ENCODE data around the gene ASH1L.

The ASH1L gene

DNA sequence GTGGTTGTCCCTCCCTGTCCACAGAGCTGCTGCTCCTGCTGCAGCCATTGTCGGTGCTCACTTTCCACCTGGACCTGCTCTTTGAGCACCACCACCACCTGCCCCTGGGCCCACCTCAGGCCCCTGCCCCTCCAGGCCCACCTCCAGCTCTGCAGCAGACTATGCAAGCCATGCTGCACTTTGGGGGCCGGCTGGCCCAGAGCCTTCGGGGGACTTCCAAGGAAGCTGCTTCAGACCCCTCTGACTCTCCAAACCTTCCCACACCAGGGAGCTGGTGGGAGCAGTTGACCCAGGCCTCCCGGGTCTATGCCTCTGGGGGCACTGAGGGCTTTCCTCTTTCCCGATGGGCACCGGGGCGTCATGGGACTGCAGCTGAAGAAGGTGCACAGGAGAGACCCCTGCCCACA lies 236.0 kb downstream of the ASH1L start:
- no peak for TF ChIP-seq FOXP2 (optimal IDR thresholded peaks at IDR 0.05; ENCODE audit: borderline replicate concordance, extremely low read depth, extremely low read length, insufficient read depth)
- TF ChIP-seq, protein P1, sequence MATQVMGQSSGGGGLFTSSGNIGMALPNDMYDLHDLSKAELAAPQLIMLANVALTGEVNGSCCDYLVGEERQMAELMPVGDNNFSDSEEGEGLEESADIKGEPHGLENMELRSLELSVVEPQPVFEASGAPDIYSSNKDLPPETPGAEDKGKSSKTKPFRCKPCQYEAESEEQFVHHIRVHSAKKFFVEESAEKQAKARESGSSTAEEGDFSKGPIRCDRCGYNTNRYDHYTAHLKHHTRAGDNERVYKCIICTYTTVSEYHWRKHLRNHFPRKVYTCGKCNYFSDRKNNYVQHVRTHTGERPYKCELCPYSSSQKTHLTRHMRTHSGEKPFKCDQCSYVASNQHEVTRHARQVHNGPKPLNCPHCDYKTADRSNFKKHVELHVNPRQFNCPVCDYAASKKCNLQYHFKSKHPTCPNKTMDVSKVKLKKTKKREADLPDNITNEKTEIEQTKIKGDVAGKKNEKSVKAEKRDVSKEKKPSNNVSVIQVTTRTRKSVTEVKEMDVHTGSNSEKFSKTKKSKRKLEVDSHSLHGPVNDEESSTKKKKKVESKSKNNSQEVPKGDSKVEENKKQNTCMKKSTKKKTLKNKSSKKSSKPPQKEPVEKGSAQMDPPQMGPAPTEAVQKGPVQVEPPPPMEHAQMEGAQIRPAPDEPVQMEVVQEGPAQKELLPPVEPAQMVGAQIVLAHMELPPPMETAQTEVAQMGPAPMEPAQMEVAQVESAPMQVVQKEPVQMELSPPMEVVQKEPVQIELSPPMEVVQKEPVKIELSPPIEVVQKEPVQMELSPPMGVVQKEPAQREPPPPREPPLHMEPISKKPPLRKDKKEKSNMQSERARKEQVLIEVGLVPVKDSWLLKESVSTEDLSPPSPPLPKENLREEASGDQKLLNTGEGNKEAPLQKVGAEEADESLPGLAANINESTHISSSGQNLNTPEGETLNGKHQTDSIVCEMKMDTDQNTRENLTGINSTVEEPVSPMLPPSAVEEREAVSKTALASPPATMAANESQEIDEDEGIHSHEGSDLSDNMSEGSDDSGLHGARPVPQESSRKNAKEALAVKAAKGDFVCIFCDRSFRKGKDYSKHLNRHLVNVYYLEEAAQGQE (IDR thresholded peaks at IDR 0.05; ENCODE audit: insufficient read depth in 1 of 2, low read depth in 2 of 2, low read length in 2 of 2) = no peak
- TF ChIP-seq POLR2AphosphoS5 (IDR thresholded peaks at IDR 0.05; ENCODE audit: low read depth, low read length) = no peak
- no peak for TF ChIP-seq TAF1 (IDR thresholded peaks at IDR 0.05; ENCODE audit: borderline replicate concordance, insufficient read depth, low read length)

DNA sequence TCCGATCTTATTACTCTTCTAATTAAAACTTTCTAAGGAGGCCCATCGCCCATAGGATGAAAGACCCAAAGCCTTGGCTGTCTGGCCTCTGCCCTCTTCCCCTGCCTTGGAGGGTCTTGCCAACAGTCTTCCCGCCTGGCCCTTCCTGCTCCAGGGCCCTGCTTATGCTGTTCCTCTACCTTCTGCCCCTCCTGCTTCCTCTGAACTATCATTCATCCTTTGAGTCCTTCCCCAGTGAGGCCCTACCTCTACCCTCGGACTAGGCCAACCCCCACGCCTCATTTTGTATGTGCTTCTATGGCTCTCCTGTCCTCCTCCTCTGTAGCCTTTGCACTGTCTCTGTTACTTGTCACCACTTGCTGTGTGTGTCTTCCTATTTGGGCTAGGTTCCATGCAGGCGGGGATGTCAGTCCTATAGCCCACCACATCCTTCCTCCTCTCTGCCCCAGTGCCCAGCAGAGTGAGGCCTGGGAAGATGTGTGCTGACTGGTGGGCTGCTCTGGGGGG lies 236.5 kb downstream of the ASH1L start:
- TF ChIP-seq SIN3A (IDR thresholded peaks at IDR 0.05; ENCODE audit: borderline replicate concordance, insufficient read depth, low read length) = no peak
- TF ChIP-seq TAF1 (IDR thresholded peaks at IDR 0.05; ENCODE audit: borderline replicate concordance, insufficient read depth, low read length) = no peak
- TF ChIP-seq, protein P1 (IDR thresholded peaks at IDR 0.05; ENCODE audit: insufficient read depth in 1 of 2, low read depth in 2 of 2, low read length in 2 of 2) = no peak
- TF ChIP-seq FOXP2 (optimal IDR thresholded peaks at IDR 0.05; ENCODE audit: borderline replicate concordance, extremely low read depth, extremely low read length, insufficient read depth) = no peak
- TF ChIP-seq POLR2AphosphoS5 (IDR thresholded peaks at IDR 0.05; ENCODE audit: low read depth, low read length) = no peak

- TF ChIP-seq, protein P1 (IDR thresholded peaks at IDR 0.05; ENCODE audit: insufficient read depth in 1 of 2, low read depth in 2 of 2, low read length in 2 of 2) = no peak
- TF ChIP-seq SIN3A (IDR thresholded peaks at IDR 0.05; ENCODE audit: borderline replicate concordance, insufficient read depth, low read length) = no peak
- TF ChIP-seq POLR2AphosphoS5 (IDR thresholded peaks at IDR 0.05; ENCODE audit: low read depth, low read length) = no peak
- TF ChIP-seq FOXP2 (optimal IDR thresholded peaks at IDR 0.05; ENCODE audit: borderline replicate concordance, extremely low read depth, extremely low read length, insufficient read depth) = no peak
- no peak for TF ChIP-seq TAF1 (IDR thresholded peaks at IDR 0.05; ENCODE audit: borderline replicate concordance, insufficient read depth, low read length)
Measured at GRCh38 chr1:155325603-155325893, 237.1 kb downstream of the ASH1L start.

DNA sequence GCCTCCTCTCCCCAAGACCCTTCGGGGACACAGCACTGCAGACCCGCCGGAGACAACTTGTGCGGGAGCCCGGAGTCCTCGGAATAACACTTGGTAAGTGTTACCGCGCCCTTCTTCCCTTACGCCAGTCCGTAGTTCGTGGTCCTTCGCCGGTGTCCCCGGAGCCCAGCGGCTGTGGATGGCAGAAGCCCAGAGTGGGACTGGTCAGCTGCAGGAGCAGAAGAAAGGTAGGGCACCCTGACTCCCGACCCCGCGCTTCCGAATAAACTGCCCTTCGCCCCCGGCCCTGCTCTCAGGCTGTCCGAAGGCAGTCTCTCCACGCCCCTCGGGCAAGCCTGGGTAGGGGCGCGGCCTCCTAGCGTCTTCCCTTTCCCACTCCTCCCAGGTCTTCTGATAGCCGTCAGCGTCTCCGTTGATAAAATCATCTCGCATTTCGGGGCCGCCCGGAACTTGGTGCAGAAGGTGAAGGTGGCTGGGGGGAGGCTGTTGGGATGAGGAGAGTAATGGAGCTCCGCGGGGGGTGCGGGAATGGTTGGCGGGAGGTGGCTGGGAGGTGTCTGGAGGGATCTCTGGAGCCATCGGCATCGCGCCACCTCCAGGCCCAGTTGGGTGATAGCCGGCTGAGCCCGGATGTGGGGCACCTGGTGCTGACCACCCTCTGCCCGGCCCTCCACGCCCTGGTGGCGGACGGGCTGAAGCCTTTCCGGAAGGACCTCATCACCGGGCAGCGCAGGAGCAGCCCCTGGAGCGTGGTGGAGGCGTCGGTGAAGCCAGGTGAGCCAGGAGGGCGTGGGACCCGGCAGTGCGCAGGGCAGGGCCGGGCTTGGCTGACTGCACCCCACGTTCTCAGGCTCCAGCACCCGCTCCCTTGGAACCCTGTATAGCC lies 237.6 kb downstream of the ASH1L start:
- TF ChIP-seq SIN3A (IDR thresholded peaks at IDR 0.05; ENCODE audit: borderline replicate concordance, insufficient read depth, low read length) = no peak
- no peak for TF ChIP-seq TAF1 (IDR thresholded peaks at IDR 0.05; ENCODE audit: borderline replicate concordance, insufficient read depth, low read length)
- TF ChIP-seq FOXP2 (optimal IDR thresholded peaks at IDR 0.05; ENCODE audit: borderline replicate concordance, extremely low read depth, extremely low read length, insufficient read depth) = no peak
- TF ChIP-seq POLR2AphosphoS5 (IDR thresholded peaks at IDR 0.05; ENCODE audit: low read depth, low read length) = no peak
- TF ChIP-seq, protein P1 (IDR thresholded peaks at IDR 0.05; ENCODE audit: insufficient read depth in 1 of 2, low read depth in 2 of 2, low read length in 2 of 2) = no peak

Measured in PFSK-1 (cell line).